ENCODE results near the gene ZDHHC16.
"Not testable (repeated sequence)": the region's sequence is repeated elsewhere in the genome, so short reads cannot be mapped to it uniquely, and the experiment has no call there.

Gene ZDHHC16

GRCh38 chr10:97479410-97479809 lies 33.4 kb downstream of the ZDHHC16 start:
- not testable (repeated sequence) for DNase-seq (ENCODE audit: low read depth in 2 of 2)

- DNase-seq (ENCODE audit: low read depth in 2 of 2), result no peak
Observed at GRCh38 chr10:97479939-97480338, 34.0 kb downstream of the ZDHHC16 start.

GRCh38 chr10:97481071-97481470 lies 35.1 kb downstream of the ZDHHC16 start:
- DNase-seq (ENCODE audit: low read depth in 2 of 2), result no peak

GRCh38 chr10:97482381-97482780 lies 36.4 kb downstream of the ZDHHC16 start:
- DNase-seq (ENCODE audit: low read depth in 2 of 2), result no peak

GRCh38 chr10:97483506-97483905 lies 37.5 kb downstream of the ZDHHC16 start:
- no peak for DNase-seq (ENCODE audit: low read depth in 2 of 2)

- DNase-seq (ENCODE audit: low read depth in 2 of 2), result no peak
Observed at GRCh38 chr10:97483921-97484320, 37.9 kb downstream of the ZDHHC16 start.

- DNase-seq (ENCODE audit: low read depth in 2 of 2), result no peak
Observed at GRCh38 chr10:97485647-97486281, 39.8 kb downstream of the ZDHHC16 start.

GRCh38 chr10:97490592-97490991 lies 44.6 kb downstream of the ZDHHC16 start:
- DNase-seq (ENCODE audit: low read depth in 2 of 2), result no peak

GRCh38 chr10:97494151-97494550 lies 48.2 kb downstream of the ZDHHC16 start:
- no peak for DNase-seq (ENCODE audit: low read depth in 2 of 2)

- no peak for DNase-seq (ENCODE audit: low read depth in 2 of 2)
Observed at GRCh38 chr10:97494863-97495506, 49.0 kb downstream of the ZDHHC16 start.

GRCh38 chr10:97497572-97498075 lies 51.6 kb downstream of the ZDHHC16 start:
- DNase-seq (ENCODE audit: low read depth in 2 of 2), result peak; percentile 40 to 50

GRCh38 chr10:97498076-97498840 lies 52.3 kb downstream of the ZDHHC16 start, which contains the start of gene MMS19:
Gene MMS19 (minus strand): TSS chr10:97498422. CDS start chr10:97498384, 38 bp downstream.
- DNase-seq (ENCODE audit: low read depth in 2 of 2), result peak; percentile 98 to 99

GRCh38 chr10:97498841-97499560 lies 53.0 kb downstream of the ZDHHC16 start, which contains the start of gene UBTD1:
Gene UBTD1 (plus strand): TSS chr10:97498924. CDS start chr10:97499204, 280 bp downstream.
- peak in 1 of 2 donors; percentile 10 for DNase-seq (ENCODE audit: low read depth in 2 of 2)

- no peak for DNase-seq (ENCODE audit: low read depth in 2 of 2)
Observed at GRCh38 chr10:97499561-97500296, 53.8 kb downstream of the ZDHHC16 start.

GRCh38 chr10:97500297-97500575 lies 54.3 kb downstream of the ZDHHC16 start:
- DNase-seq (ENCODE audit: low read depth in 2 of 2), result no peak

- no peak for DNase-seq (ENCODE audit: low read depth in 2 of 2)
Observed at GRCh38 chr10:97502916-97503315, 56.9 kb downstream of the ZDHHC16 start.

GRCh38 chr10:97503406-97503805 lies 57.4 kb downstream of the ZDHHC16 start:
- DNase-seq (ENCODE audit: low read depth in 2 of 2), result no peak

- no peak for DNase-seq (ENCODE audit: low read depth in 2 of 2)
Observed at GRCh38 chr10:97505152-97505551, 59.2 kb downstream of the ZDHHC16 start.

- DNase-seq (ENCODE audit: low read depth in 2 of 2), result no peak
Observed at GRCh38 chr10:97506199-97506991, 60.4 kb downstream of the ZDHHC16 start.
